ENCODE results near the gene TEAD4. TPM values are rescaled to one million over a fixed set of nuclear protein-coding genes. Genes with fewer than 3 reads are reported as not detected.
A peak's percentile ranks its signal among the peaks of the same experiment; 100 is the strongest.

TEAD4 gene
- total and polyA plus RNA-seq, 8 donors, result 17.4 to 43.8 (median 29.5) TPM

GRCh38 chr12:3038926-3039510 is 79.8 kb downstream of the TEAD4 start:
- FAIRE-seq (no peak), DNase-seq (no peak), ATAC-seq (no peak)
- Histone ChIP-seq H3K4me3 (no peak overlapping the region), H3K9me3 (no peaks in the 10 kb centered on the region), H3K27me3 (no peaks in the 10 kb centered on the region), H3K27ac (no peak overlapping the region), H3K4me1 (peaks cover 0 to 8% (median 0%) of the 10 kb centered on the region in 3 donors), H3K36me3 (peaks cover 0 to 19% (median 0%) of the 10 kb centered on the region in 3 donors)
- TF ChIP-seq, protein P1, sequence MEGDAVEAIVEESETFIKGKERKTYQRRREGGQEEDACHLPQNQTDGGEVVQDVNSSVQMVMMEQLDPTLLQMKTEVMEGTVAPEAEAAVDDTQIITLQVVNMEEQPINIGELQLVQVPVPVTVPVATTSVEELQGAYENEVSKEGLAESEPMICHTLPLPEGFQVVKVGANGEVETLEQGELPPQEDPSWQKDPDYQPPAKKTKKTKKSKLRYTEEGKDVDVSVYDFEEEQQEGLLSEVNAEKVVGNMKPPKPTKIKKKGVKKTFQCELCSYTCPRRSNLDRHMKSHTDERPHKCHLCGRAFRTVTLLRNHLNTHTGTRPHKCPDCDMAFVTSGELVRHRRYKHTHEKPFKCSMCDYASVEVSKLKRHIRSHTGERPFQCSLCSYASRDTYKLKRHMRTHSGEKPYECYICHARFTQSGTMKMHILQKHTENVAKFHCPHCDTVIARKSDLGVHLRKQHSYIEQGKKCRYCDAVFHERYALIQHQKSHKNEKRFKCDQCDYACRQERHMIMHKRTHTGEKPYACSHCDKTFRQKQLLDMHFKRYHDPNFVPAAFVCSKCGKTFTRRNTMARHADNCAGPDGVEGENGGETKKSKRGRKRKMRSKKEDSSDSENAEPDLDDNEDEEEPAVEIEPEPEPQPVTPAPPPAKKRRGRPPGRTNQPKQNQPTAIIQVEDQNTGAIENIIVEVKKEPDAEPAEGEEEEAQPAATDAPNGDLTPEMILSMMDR (IDR thresholded peaks at IDR 0.05), result no peak
- 90 to 91% methylated on average over 11 of the region's 11 CpGs for WGBS, 2 donors
- intact Hi-C loops (cut with DNase I), result loop anchor here in 1 of 3 donors (5.0 to 10.0 kb wide), 2 partner anchors 152 to 184 kb away; partner anchors contain the start of gene TEX52

DNA sequence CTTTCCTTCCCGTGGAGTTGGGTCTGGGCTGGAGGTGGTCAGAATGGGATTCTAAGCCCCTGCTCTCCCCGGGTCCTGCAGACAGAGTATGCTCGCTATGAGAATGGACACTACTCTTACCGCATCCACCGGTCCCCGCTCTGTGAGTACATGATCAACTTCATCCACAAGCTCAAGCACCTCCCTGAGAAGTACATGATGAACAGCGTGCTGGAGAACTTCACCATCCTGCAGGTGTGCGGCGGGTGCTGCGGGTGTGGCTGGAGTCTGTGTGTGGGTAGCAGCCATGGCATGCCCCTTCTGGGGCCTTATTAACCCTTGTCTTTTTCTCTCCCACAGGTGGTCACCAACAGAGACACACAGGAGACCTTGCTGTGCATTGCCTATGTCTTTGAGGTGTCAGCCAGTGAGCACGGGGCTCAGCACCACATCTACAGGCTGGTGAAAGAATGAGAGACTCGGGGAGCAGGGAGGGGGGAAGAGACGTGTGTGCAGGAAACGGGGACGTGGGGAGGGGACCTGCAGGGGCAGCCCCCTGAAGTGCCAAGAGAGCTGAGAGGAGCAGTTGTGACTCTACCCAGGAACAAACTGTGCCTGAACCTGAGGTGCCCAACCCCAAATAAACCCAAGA is 80.9 kb downstream of the TEAD4 start:
- no peaks in the 10 kb centered on the region for H3K27me3 ChIP-seq
- peaks cover 0 to 7% (median 0%) of the 10 kb centered on the region in 3 donors for H3K4me1 ChIP-seq
- WGBS, 2 donors, result 93% methylated on average over 15 of the region's 15 CpGs
- TF ChIP-seq, protein P1 (IDR thresholded peaks at IDR 0.05), result no peak
- no peaks in the 10 kb centered on the region for H3K9me3 ChIP-seq
- no peak overlapping the region for H3K4me3 ChIP-seq
- FAIRE-seq (no peak), DNase-seq (no peak), ATAC-seq (no peak)
- peaks cover 0 to 19% (median 0%) of the 10 kb centered on the region in 3 donors for H3K36me3 ChIP-seq
- H3K27ac ChIP-seq, result no peak overlapping the region
- intact Hi-C loops (cut with DNase I), result no loop called here

GRCh38 chr12:3040663-3041544 is 81.7 kb downstream of the TEAD4 start:
- H3K27ac ChIP-seq, result no peak overlapping the region
- 83 to 87% methylated on average over 29 of the region's 29 CpGs for WGBS, 2 donors
- peaks cover 0 to 7% (median 0%) of the 10 kb centered on the region in 3 donors for H3K4me1 ChIP-seq
- no peak overlapping the region for H3K4me3 ChIP-seq
- H3K9me3 ChIP-seq, result no peaks in the 10 kb centered on the region
- intact Hi-C loops (cut with DNase I), result no loop called here
- no peaks in the 10 kb centered on the region for H3K27me3 ChIP-seq
- DNase-seq, result peak in 1 of 6 donors; percentile 68
- TF ChIP-seq, protein P1 (IDR thresholded peaks at IDR 0.05), result no peak
- FAIRE-seq, result no peak
- peak in 3 of 4 donors; percentile 4 to 24 (median 11) for ATAC-seq
- peaks cover 0 to 19% (median 0%) of the 10 kb centered on the region in 3 donors for H3K36me3 ChIP-seq

DNA sequence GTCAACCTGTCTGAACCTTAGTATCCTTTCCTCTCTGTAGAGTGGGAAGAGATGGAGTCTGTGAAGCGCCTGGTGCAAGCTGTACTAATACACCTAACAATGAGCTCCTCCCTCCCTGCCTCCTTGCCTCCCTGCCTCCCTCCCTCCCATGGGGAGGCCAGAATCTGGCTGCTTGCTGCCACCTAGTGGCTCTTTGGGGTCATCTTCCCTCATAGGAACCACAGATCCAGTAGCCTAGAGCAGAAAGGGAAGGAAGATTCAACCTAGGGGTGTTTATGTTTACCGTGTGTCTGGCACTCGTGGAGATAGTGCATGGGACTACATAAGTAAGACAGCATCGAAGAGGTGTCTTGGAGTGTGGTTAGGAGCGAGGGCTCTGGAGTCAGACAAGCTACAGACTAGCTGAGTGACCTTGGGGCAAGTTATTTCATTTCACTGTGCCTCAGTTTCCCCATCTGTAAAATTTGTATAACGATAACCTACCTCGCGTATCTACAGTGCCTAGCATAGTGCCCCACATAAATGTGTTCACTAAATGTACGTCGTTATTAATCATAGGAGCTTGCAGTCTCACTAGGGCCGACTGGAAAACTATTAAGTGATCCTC is 82.5 kb downstream of the TEAD4 start:
- WGBS, 2 donors, result 62 to 69% methylated on average over 11 of the region's 11 CpGs
- Histone ChIP-seq H3K27me3 (no peaks in the 10 kb centered on the region), H3K27ac (no peak overlapping the region), H3K9me3 (no peaks in the 10 kb centered on the region), H3K4me1 (peaks cover 0 to 7% (median 0%) of the 10 kb centered on the region in 3 donors), H3K4me3 (no peak overlapping the region), H3K36me3 (peaks cover 0 to 19% (median 0%) of the 10 kb centered on the region in 3 donors)
- DNase-seq (peak in 5 of 6 donors; percentile 52 to 70 (median 69)), ATAC-seq (peak; percentile 79 to 89 (median 86)), FAIRE-seq (no peak)
- TF ChIP-seq, protein P1 (IDR thresholded peaks at IDR 0.05), result peak; percentile 29 to 36 (median 31)
- intact Hi-C loops (cut with DNase I), result no loop called here
